PC-9 (cell line): Measurements from ENCODE around the gene ATOSB.

ENCODE experiments used
- CTCF ChIP-seq: fragments of 200-600 bp; sonication (generic); conservative IDR thresholded peaks from 2 replicates; pipeline ENCODE4 v1.6.1; 2017; ENCODE audit warnings: mixed run types, antibody characterized with exemption, mild to moderate bottlenecking, moderate library complexity
- EZH2 ChIP-seq: fragments of 200-600 bp; sonication (generic); IDR thresholded peaks from 2 replicates; pipeline ENCODE4 v1.8.0; 2017; ENCODE audit warnings: antibody characterized with exemption, low read depth

GRCh38 chr9:35059438-35059837 lies 56.2 kb downstream of the ATOSB start:
- TF ChIP-seq CTCF (no peak), EZH2 (no peak)
